ENCODE data around the gene SEMA3B. TPM values are rescaled to one million over a fixed set of nuclear protein-coding genes. Genes with fewer than 3 reads are reported as not detected.

Gene SEMA3B
- total RNA-seq, 1 donor from 2014 or later = 17.9 TPM

DNA sequence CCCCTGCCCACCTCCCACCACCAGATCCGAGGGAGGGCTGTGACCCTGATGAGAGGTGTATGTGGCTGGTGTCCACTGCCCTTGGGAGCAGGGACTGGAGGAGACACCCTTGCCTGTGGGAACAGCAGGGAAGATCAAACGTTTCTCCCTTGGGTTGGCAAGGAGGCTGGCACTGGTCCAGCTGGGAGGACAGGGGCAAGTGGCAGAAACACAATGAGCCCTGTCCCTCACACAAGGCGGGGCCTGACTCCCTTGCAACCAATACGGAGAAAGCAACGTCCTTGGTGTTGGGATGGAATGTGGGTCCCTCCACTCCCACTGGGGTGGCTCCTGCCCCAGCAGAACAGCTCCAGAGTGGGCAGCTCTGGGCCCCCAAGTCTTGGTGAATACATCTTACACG lies 48.4 kb downstream of the SEMA3B start:
- no peak for DNase-seq (ENCODE audit: low read depth)
- Histone ChIP-seq H3K27me3 (ENCODE audit: control insufficient read depth, insufficient read depth, low read length) (no peaks in the 10 kb centered on the region), H3K4me3 (ENCODE audit: low read depth, low read length) (no peak overlapping the region), H3K36me3 (ENCODE audit: control insufficient read depth, insufficient read depth, low read length) (peaks cover 3% of the 10 kb centered on the region)
- TF ChIP-seq, protein P1, sequence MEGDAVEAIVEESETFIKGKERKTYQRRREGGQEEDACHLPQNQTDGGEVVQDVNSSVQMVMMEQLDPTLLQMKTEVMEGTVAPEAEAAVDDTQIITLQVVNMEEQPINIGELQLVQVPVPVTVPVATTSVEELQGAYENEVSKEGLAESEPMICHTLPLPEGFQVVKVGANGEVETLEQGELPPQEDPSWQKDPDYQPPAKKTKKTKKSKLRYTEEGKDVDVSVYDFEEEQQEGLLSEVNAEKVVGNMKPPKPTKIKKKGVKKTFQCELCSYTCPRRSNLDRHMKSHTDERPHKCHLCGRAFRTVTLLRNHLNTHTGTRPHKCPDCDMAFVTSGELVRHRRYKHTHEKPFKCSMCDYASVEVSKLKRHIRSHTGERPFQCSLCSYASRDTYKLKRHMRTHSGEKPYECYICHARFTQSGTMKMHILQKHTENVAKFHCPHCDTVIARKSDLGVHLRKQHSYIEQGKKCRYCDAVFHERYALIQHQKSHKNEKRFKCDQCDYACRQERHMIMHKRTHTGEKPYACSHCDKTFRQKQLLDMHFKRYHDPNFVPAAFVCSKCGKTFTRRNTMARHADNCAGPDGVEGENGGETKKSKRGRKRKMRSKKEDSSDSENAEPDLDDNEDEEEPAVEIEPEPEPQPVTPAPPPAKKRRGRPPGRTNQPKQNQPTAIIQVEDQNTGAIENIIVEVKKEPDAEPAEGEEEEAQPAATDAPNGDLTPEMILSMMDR (IDR thresholded peaks at IDR 0.05; ENCODE audit: insufficient read depth, low read length, poor library complexity, severe bottlenecking) = no peak

DNA sequence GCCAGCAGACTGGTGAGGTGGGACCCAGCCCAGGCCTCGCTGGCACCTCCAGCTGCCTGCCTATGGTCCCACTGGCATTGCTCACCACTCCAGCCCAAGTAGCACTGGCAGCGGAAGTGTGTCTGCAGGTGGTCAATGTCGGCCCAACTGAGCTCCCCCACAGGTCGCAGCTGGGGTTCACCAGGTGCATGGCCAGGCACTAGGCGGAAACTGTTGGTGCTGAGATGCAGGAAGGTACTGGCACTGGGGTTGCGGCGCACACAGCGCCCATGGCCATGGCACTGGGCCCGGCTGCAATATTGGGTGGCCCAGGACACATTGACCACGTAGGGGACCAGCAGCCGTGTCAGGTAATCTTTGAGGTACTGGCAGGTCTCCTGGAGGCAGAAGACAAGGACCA lies 49.2 kb downstream of the SEMA3B start:
- H3K4me3 ChIP-seq (ENCODE audit: low read depth, low read length) = no peak overlapping the region

DNA sequence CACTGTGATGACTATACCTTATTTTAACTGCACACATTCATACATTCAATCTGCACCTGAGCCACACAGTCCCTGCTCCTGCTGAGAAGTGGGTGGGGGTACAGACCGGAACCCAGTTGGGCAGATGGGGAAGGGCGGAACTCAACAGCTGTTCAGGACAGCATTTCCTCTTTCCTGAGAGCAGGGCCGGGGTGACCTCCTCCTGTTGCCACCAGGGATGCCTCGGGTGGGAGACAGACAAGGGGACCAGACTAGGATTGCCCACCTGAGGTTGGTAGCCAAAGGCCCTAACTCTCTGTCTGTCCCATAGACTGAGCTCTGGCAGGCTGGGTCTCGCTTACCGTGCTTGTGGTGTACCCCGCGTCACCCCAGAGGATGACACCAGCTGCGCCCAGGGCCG lies 49.7 kb downstream of the SEMA3B start:
- H3K4me3 ChIP-seq (ENCODE audit: low read depth, low read length) = no peak overlapping the region
- no peaks in the 10 kb centered on the region for H3K27me3 ChIP-seq (ENCODE audit: control insufficient read depth, insufficient read depth, low read length)
- H3K36me3 ChIP-seq (ENCODE audit: control insufficient read depth, insufficient read depth, low read length) = peaks cover 3% of the 10 kb centered on the region
- no peak for DNase-seq (ENCODE audit: low read depth)
- TF ChIP-seq, protein P1 (IDR thresholded peaks at IDR 0.05; ENCODE audit: insufficient read depth, low read length, poor library complexity, severe bottlenecking) = no peak

More for the DNA sequence above, 49.2 kb downstream of the SEMA3B start:
- TF ChIP-seq, protein P1 (IDR thresholded peaks at IDR 0.05; ENCODE audit: insufficient read depth, low read length, poor library complexity, severe bottlenecking) = no peak
- no peak for DNase-seq (ENCODE audit: low read depth)
- peaks cover 3% of the 10 kb centered on the region for H3K36me3 ChIP-seq (ENCODE audit: control insufficient read depth, insufficient read depth, low read length)
- H3K27me3 ChIP-seq (ENCODE audit: control insufficient read depth, insufficient read depth, low read length) = no peaks in the 10 kb centered on the region

DNA sequence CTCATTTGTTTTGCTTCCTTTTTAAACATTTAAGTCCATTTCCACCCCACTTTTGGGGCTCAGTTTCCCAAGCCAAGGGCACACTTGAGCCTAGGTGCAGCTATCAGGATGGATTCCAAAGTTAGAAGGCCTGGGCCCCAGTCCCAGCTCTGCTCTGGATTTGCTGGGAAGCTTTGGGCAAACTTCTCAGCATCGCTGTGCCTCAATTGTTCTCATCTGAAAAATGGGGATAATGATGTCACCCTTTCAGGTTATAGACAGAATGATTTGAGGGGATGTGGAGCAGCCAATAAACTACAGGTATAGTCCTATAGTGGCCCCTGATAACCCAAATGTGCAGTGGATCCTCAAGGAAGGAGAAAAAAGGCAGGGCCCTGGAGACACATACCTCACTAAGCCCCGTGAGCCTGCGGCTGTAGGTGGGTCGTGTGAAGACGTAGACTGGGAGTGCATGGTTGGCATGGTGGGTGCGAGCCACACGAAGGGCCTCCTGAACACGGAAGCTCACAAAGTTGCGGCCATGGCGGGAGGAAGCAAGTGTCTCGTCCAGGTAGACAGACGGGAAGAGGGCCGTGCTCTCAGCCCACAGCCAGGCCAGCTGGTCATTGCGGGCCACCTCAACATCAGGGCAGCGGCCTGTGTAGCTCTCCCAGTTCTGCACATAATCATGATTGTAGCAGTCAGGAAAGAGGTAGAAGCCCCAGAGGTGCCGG lies 50.4 kb downstream of the SEMA3B start:
- Histone ChIP-seq H3K27me3 (ENCODE audit: control insufficient read depth, insufficient read depth, low read length) (no peaks in the 10 kb centered on the region), H3K36me3 (ENCODE audit: control insufficient read depth, insufficient read depth, low read length) (peaks cover 3% of the 10 kb centered on the region), H3K4me3 (ENCODE audit: low read depth, low read length) (no peak overlapping the region)
- DNase-seq (ENCODE audit: low read depth) = no peak
- TF ChIP-seq, protein P1 (IDR thresholded peaks at IDR 0.05; ENCODE audit: insufficient read depth, low read length, poor library complexity, severe bottlenecking) = no peak

DNA sequence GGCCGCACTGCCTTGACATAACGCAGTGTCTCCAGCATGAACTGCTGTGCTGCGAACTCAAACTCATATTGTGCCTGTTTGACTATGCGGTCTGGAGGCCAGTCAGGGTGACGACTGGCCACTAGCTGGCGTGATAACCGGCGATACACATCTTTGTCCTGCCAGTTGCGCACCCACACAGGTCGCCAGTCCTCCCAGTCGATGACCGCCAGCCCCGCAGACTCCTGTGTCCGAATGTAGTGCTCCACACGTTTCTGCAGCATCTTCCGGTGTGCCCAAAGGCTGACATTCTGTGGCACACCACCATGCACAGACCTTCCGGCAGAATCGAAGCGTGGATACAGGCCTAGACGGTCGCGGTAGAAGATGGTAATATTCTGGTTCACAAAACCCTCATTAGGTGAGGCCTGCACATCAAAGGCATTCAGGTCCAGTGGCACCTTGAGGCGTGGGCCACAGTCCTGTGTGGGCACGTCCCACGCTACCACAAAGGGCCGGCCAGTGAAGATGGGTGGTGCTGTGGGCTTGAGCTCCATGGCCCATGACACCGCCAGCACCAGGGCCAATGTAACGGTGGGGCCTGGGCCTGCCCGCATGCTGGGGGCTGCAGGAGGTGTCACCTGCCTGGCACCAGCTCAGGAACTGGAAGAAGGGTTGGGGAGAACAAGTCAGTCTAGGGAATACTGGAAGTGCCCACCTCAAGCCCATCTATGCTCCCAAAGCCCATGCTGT lies 51.1 kb downstream of the SEMA3B start:
- TF ChIP-seq, protein P1 (IDR thresholded peaks at IDR 0.05; ENCODE audit: insufficient read depth, low read length, poor library complexity, severe bottlenecking) = no peak
- H3K27me3 ChIP-seq (ENCODE audit: control insufficient read depth, insufficient read depth, low read length) = no peaks in the 10 kb centered on the region
- H3K36me3 ChIP-seq (ENCODE audit: control insufficient read depth, insufficient read depth, low read length) = peaks cover 3% of the 10 kb centered on the region
- peak overlapping the region; percentile 81 for H3K4me3 ChIP-seq (ENCODE audit: low read depth, low read length)
- no peak for DNase-seq (ENCODE audit: low read depth)

All from kidney epithelial cell (primary cell).